H1 (cell line): ENCODE results near the gene RAB3IL1. TPM values are rescaled to one million over a fixed set of nuclear protein-coding genes. Genes with fewer than 3 reads are reported as not detected.

Source experiments
- CTCF ChIA-PET: fragments of 300-600 bp; sonication (Branson Sonifier 250); formaldehyde crosslinking; loops from one replicate; lab custom pipeline; 2021; ENCODE audit not compliant: partially characterized antibody; lab: Charles Lee
- POLR2A ChIA-PET: fragments of 300-600 bp; sonication (Branson Sonifier 250); formaldehyde crosslinking; loops from one replicate; lab custom pipeline; 2021; ENCODE audit warnings: inconsistent platforms; ENCODE audit not compliant: partially characterized antibody; lab: Charles Lee
- DNase-seq, 2 experiments: peaks; one replicate each; pipeline versions ENCODE4 v3.0.0 to v3.0.0-alpha.2; 2010 to 2022; ENCODE audit warnings: low spot score in 2 of 2, low read depth in 1 of 2, mixed read lengths in 1 of 2
- FAIRE-seq: peaks from 2 replicates; lab custom pipeline; 2011; peaks lifted over from hg19 to GRCh38; lab: Jason Lieb, UNC
- H2AFZ ChIP-seq: 2 replicates; pipeline ENCODE4 v1.8.1; 2012; ENCODE audit warnings: low read length, inconsistent platforms
- H2AK5ac ChIP-seq: 2 replicates; pipeline ENCODE4 v1.6.1; 2013; ENCODE audit warnings: low read depth, low read length
- H2BK120ac ChIP-seq: replicated peaks from 2 replicates; pipeline ENCODE3; 2013; ENCODE audit warnings: low read depth, low read length, inconsistent platforms
- H2BK12ac ChIP-seq: 2 replicates; pipeline ENCODE4 v1.6.1; 2013; ENCODE audit warnings: low read depth, low read length
- H2BK15ac ChIP-seq: 2 replicates; pipeline ENCODE4 v1.6.1; 2013; ENCODE audit warnings: low read length
- H2BK20ac ChIP-seq: 2 replicates; pipeline ENCODE4 v1.6.1; 2013; ENCODE audit warnings: low read length
- H2BK5ac ChIP-seq: 2 replicates; pipeline ENCODE4 v1.6.1; 2013; ENCODE audit warnings: low read depth, low read length
- H3K14ac ChIP-seq: 2 replicates; pipeline ENCODE4 v1.6.1; 2013; ENCODE audit warnings: inconsistent platforms; ENCODE audit not compliant: insufficient read length
- H3K18ac ChIP-seq: 2 replicates; pipeline ENCODE4 v1.6.1; 2013; ENCODE audit warnings: low read length; ENCODE audit errors: extremely low read depth
- H3K23ac ChIP-seq: 2 replicates; pipeline ENCODE4 v1.6.1; 2013; ENCODE audit warnings: inconsistent platforms; ENCODE audit not compliant: insufficient read length
- H3K23me2 ChIP-seq: 2 replicates; pipeline ENCODE4 v1.6.1; 2013; ENCODE audit warnings: low read depth, low read length
- H3K27ac ChIP-seq: 2 replicates; pipeline ENCODE4 v1.6.1; 2011; ENCODE audit warnings: low read depth, low read length, inconsistent platforms
- H3K27me3 ChIP-seq, 4 experiments: replicated peaks in 1 of 4; 1 replicate in 1 of 4; 2 replicates in 3 of 4; pipeline versions ENCODE4 v1.6.1 to v1.8.1; 2011 to 2013; ENCODE audit warnings: low read length in 3 of 4, mild to moderate bottlenecking in 3 of 4, inconsistent platforms in 2 of 4, mixed read lengths in 2 of 4, moderate library complexity in 1 of 4; ENCODE audit not compliant: control insufficient read depth in 3 of 4, insufficient read depth in 3 of 4; ENCODE audit errors: extremely low read depth in 1 of 4
- H3K36me3 ChIP-seq, 4 experiments: 2 replicates each; pipeline versions ENCODE4 v1.6.1 to v1.8.1; 2011 to 2013; ENCODE audit warnings: mild to moderate bottlenecking in 4 of 4, low read length in 3 of 4, moderate library complexity in 2 of 4, control low read depth in 1 of 4, inconsistent platforms in 1 of 4; ENCODE audit not compliant: insufficient read depth in 4 of 4, control insufficient read depth in 2 of 4
- H3K4ac ChIP-seq: replicated peaks from 2 replicates; pipeline ENCODE3; 2013; ENCODE audit warnings: low read length, low read depth, mixed read lengths, inconsistent platforms; ENCODE audit not compliant: insufficient read length
- H3K4me1 ChIP-seq, 4 experiments: replicated peaks in 1 of 4; 1 replicate in 1 of 4; 2 replicates in 3 of 4; pipeline versions ENCODE4 v1.6.1 to v1.8.1; 2011 to 2013; ENCODE audit warnings: low read length in 3 of 4, inconsistent platforms in 2 of 4, mixed read lengths in 1 of 4; ENCODE audit not compliant: insufficient read depth in 4 of 4, control insufficient read depth in 3 of 4
- H3K4me2 ChIP-seq, 2 experiments: 2 replicates each; pipeline versions ENCODE4 v1.6.1 to v1.8.1; 2011 to 2013; ENCODE audit warnings: low read depth in 2 of 2, low read length in 2 of 2, control low read depth in 1 of 2, inconsistent platforms in 1 of 2, mild to moderate bottlenecking in 1 of 2; ENCODE audit not compliant: insufficient read depth in 1 of 2
- H3K4me3 ChIP-seq, 4 experiments: fragments of 200-600, 300-600 bp in 1 of 4; sonication (generic), shearing (Covaris generic), sonication (Bioruptor Twin) in 1 of 4; 2 replicates each; pipeline versions ENCODE4 v1.5.1 to v1.8.1; 2011 to 2016; ENCODE audit warnings: low read length in 4 of 4, low read depth in 3 of 4, control low read depth in 2 of 4, inconsistent platforms in 2 of 4, mild to moderate bottlenecking in 2 of 4, mixed read lengths in 1 of 4, moderate library complexity in 1 of 4; ENCODE audit not compliant: insufficient read depth in 2 of 4; ENCODE audit errors: extremely low read depth in 1 of 4
- H3K56ac ChIP-seq: replicated peaks from 2 replicates; pipeline ENCODE3; 2013; ENCODE audit warnings: low read depth, mild to moderate bottlenecking, mixed read lengths, low read length, inconsistent platforms; ENCODE audit not compliant: insufficient read length
- H3K79me1 ChIP-seq: 2 replicates; pipeline ENCODE4 v1.6.1; 2013; ENCODE audit warnings: low read depth, low read length, control low read depth
- H3K79me2 ChIP-seq, 2 experiments: 2 replicates each; pipeline versions ENCODE4 v1.6.1 to v1.8.1; 2012 to 2013; ENCODE audit warnings: low read length in 2 of 2, mild to moderate bottlenecking in 2 of 2, inconsistent platforms in 1 of 2; ENCODE audit not compliant: insufficient read depth in 2 of 2, control insufficient read depth in 1 of 2
- H3K9ac ChIP-seq, 4 experiments: replicated peaks in 1 of 4; 1 replicate in 1 of 4; 2 replicates in 3 of 4; pipeline versions ENCODE4 v1.6.1 to v1.8.1; 2011 to 2013; ENCODE audit warnings: low read depth in 3 of 4, low read length in 3 of 4, control low read depth in 2 of 4, mild to moderate bottlenecking in 2 of 4, moderate library complexity in 2 of 4, inconsistent platforms in 1 of 4; ENCODE audit errors: extremely low read depth in 1 of 4
- H3K9me3 ChIP-seq, 2 experiments: 2 replicates each; pipeline versions ENCODE4 v1.6.1 to v1.8.1; 2012 to 2013; ENCODE audit warnings: mild to moderate bottlenecking in 2 of 2, moderate library complexity in 2 of 2, control low read depth in 1 of 2, inconsistent platforms in 1 of 2, low read depth in 1 of 2, low read length in 1 of 2, mixed read lengths in 1 of 2; ENCODE audit not compliant: insufficient read depth in 2 of 2
- H4K20me1 ChIP-seq, 2 experiments: replicated peaks in 1 of 2; 2 replicates each; pipeline versions ENCODE3 to v1.8.1; 2011 to 2013; ENCODE audit warnings: inconsistent platforms in 2 of 2, low read length in 2 of 2, mild to moderate bottlenecking in 1 of 2; ENCODE audit not compliant: insufficient read depth in 2 of 2, control insufficient read depth in 1 of 2
- H4K5ac ChIP-seq: 2 replicates; pipeline ENCODE4 v1.6.1; 2013; ENCODE audit warnings: low read length, low read depth, mixed read lengths, inconsistent platforms; ENCODE audit not compliant: insufficient read length
- H4K8ac ChIP-seq: 2 replicates; pipeline ENCODE4 v1.8.0; 2013; ENCODE audit warnings: mild to moderate bottlenecking, moderate library complexity, low read length, inconsistent platforms; ENCODE audit not compliant: insufficient read depth; ENCODE audit errors: extremely low read depth
- H4K91ac ChIP-seq: replicated peaks from 2 replicates; pipeline ENCODE3; 2013; ENCODE audit warnings: low read length, mixed read lengths, inconsistent platforms; ENCODE audit not compliant: insufficient read length
- CEBPB ChIP-seq: IDR thresholded peaks from 2 replicates; pipeline ENCODE4 v1.6.1; 2012; ENCODE audit warnings: low read depth, low read length
- NANOG ChIP-seq: IDR thresholded peaks from 2 replicates; pipeline ENCODE4 v1.6.1; 2011; ENCODE audit warnings: low read length, low read depth, mild to moderate bottlenecking, inconsistent platforms; ENCODE audit not compliant: insufficient read depth, poor library complexity, severe bottlenecking
- SIRT6 ChIP-seq: IDR thresholded peaks from one replicate; pipeline ENCODE4 v1.7.1; 2012; ENCODE audit warnings: low read length, inconsistent platforms
- WGBS, 2 experiments: shearing (Covaris generic) in 1 of 2; methylation state at CpG; one replicate each; pipeline versions ENCODE4 v1.1.6 to v1.1.7; 2013 to 2015; ENCODE audit warnings: low lambda C conversion rate in 2 of 2, mixed read lengths in 2 of 2, inconsistent platforms in 1 of 2, low coverage in 1 of 2, missing lambda C conversion rate in 1 of 2; ENCODE audit not compliant: insufficient replicate concordance in 2 of 2, insufficient coverage in 1 of 2, insufficient read length in 1 of 2; ENCODE audit errors: extremely low coverage in 1 of 2, missing lambda C conversion rate in 1 of 2; 5-methylcytosine and 5-hydroxymethylcytosine counted together
- polyA plus RNA-seq, 7 experiments: library from polyadenylated mRNA; depleted of rRNA in 3 of 7; stranded (reverse) in 5 of 7; unstranded in 2 of 7; fragments of >200 nt in 5 of 7; fragments of 200-250 nt in 2 of 7; gene quantifications; 1 replicate in 5 of 7; 2 replicates in 1 of 7; 4 replicates in 1 of 7; pipeline versions ENCODE4 v1.2.1 to v1.2.3, GENCODE V29; 2011 to 2013; ENCODE audit warnings: missing spikeins in 2 of 7, mixed read lengths in 2 of 7
- total RNA-seq: library from RNA; stranded (reverse); fragmentation: NEBNext Ultra II Directional; extraction: Animal tissue kit (Norgen Biotek cat#: 25700); gene quantifications from 2 replicates; pipeline ENCODE4 v1.2.1, GENCODE V29; 2021

The RAB3IL1 gene
- total and polyA plus RNA-seq, 2 of the 8 experiments (the other 6 are each of a cell fraction or from before 2014, with no cell fraction given): 6.8 to 7.9 TPM

DNA sequence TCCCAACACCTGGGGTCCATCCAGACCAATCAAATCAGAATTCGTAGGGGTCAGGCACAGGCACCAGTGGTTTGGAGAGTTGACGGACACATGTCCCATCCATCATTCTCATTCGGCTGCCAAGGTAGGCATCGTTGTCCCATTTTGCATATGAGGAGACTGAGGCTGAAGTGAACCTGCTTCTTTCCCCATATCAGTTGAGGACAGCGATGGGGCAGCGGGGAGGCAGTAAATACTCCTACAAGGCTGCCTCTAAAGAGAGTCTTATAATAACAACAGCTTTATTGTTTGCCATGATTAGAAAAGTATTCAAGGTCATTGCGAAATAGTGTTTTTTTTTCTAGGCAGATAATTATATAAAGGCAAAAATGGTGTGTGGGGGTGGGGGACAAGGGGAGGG is 31.1 kb upstream of the RAB3IL1 start:
- Histone ChIP-seq H2AFZ (no peak overlapping the region), H3K56ac (no peak overlapping the region), H3K27ac (no peak overlapping the region), H4K5ac (no peak overlapping the region), H4K8ac (no peak overlapping the region), H3K23ac (no peak overlapping the region), H3K4me2 (no peak overlapping the region), H3K36me3 (no peaks in the 10 kb centered on the region), H3K14ac (no peak overlapping the region), H3K79me1 (no peaks in the 10 kb centered on the region), H4K91ac (no peak overlapping the region), H3K79me2 (no peaks in the 10 kb centered on the region), H3K4me1 (no peaks in the 10 kb centered on the region; a peak in 1 of 7 replicates), H3K4me3 (no peak overlapping the region), H2BK15ac (no peak overlapping the region), H2BK20ac (no peak overlapping the region), H2BK120ac (no peak overlapping the region), H2BK12ac (no peak overlapping the region), H3K9ac (no peak overlapping the region), H3K4ac (no peak overlapping the region), H2BK5ac (no peak overlapping the region), H3K18ac (no peak overlapping the region), H3K23me2 (no peaks in the 10 kb centered on the region; the same call in 1 of the 2 replicates), H2AK5ac (no peak overlapping the region; the same call in 1 of the 2 replicates), H4K20me1 (no peaks in the 10 kb centered on the region), H3K27me3 (no peaks in the 10 kb centered on the region), H3K9me3 (no peaks in the 10 kb centered on the region)
- TF ChIP-seq NANOG (no peak), CEBPB (peak; percentile 37; the same call in 1 of the 2 replicates), SIRT6 (no peak)
- no peak for DNase-seq
- no peak for FAIRE-seq
- CTCF ChIA-PET: interaction anchor here (0.6 to 10.3 kb wide), 41 partner anchors 9 to 259 kb away, joined by 3 to 658 read pairs (median 6); partner anchors contain the start of genes FADS3, FEN1 and FTH1
- POLR2A ChIA-PET: interaction anchor here (0.9 to 22.2 kb wide), 12 partner anchors 9 to 155 kb away, joined by 3 to 458 read pairs (median 4); partner anchors contain the start of gene FTH1
- WGBS, 2 experiments: 84% methylated on average over 7 of the region's 7 CpGs; no CpG with 5 or more reads in 1 of the 2 experiments
